ENCODE measurements around the gene AGAP5. TPM values are rescaled to one million over a fixed set of nuclear protein-coding genes. Genes with fewer than 3 reads are reported as not detected.

Gene AGAP5
- total and polyA plus RNA-seq, 9 of the 15 experiments (the other 6 are each of a cell fraction or from before 2014, with no cell fraction given) = 0.32 to 7.5 (median 5.3) TPM

DNA sequence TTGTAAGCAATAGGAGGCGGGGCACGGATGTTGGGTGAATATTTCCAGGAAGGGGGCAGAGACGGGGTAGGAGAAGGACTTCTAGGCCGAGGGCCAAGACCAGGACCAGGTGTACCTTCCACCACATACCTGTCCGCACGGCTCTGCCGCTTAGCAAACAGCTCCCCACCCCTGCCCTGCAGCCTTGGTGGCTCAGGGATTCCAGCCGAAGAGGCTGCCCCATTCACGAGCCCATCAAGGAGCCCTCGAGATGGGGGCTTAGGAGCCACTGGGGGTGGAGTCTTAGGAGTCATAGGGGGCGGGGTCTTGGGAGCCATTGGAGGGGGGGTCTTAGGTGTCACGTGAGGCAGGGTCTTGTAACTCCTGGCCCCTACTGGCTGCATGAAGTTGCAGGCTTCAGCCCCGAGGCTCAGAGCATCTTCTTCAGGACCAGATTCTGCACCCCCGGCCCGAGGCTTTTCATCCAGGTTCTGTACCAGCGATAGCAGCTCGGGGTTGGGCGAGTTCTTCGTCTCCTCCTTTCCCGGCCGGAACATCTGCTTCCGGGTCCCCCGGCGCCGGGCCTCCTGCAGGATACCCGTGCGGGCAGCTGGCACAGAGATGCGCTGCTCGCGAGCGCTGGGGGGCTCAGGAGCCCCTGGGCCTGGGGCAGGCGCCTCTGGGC is 50.6 kb downstream of the AGAP5 start:
- no peak overlapping the region for H3K4me3 ChIP-seq

More for the DNA sequence above, 50.6 kb downstream of the AGAP5 start:
- Histone ChIP-seq H3K9me1 (ENCODE audit: control insufficient read depth, insufficient read depth, low read length) (no peaks in the 10 kb centered on the region), H3K79me2 (ENCODE audit: control insufficient read depth, insufficient read depth, low read length) (no peaks in the 10 kb centered on the region), H3K27me3 (ENCODE audit: control insufficient read depth in 2 of 2, insufficient read depth in 2 of 2, low read length in 2 of 2) (no peaks in the 10 kb centered on the region), H2AFZ (ENCODE audit: low read depth, low read length) (no peak overlapping the region), H4K20me1 (replicated peaks; ENCODE audit: control insufficient read depth, insufficient read depth, low read length) (no peaks in the 10 kb centered on the region; the same call in 1 of the 2 replicates), H3K4me1 (replicated peaks in 1 of 2; ENCODE audit: control insufficient read depth in 2 of 2, insufficient read depth in 2 of 2, low read length in 2 of 2) (peaks cover 35 to 36% of the 10 kb centered on the region in 2 experiments), H3K4me2 (ENCODE audit: insufficient read depth, low read length) (no peak overlapping the region), H3K27ac (ENCODE audit: extremely low read depth, low read depth, low read length) (no peak overlapping the region), H3K9ac (ENCODE audit: insufficient read depth in 1 of 2, low read depth in 2 of 2, low read length in 2 of 2) (no peak overlapping the region; a peak in 1 of 4 replicates), H3K9me3 (replicated peaks; ENCODE audit: control insufficient read depth, insufficient read depth, low read depth, low read length) (no peaks in the 10 kb centered on the region), H3K36me3 (ENCODE audit: control insufficient read depth, insufficient read depth, low read length) (no peaks in the 10 kb centered on the region)
- no peak for ATAC-seq
- WGBS (ENCODE audit: insufficient coverage, low coverage, missing lambda C conversion rate) = 73% methylated on average over 31 of the region's 32 CpGs
- ChIA-PET POLR2A (no interaction called here), CTCF (ENCODE audit: low intra/inter-chr PET ratio) (no interaction called here)
- no peak for FAIRE-seq
- intact Hi-C loops (cut with micrococcal nuclease) = loop anchor here (10.0 kb wide), 1 partner anchor 243 kb away; no protein-coding TSS in a partner anchor
- in situ Hi-C loops (cut with MboI) = no loop called here
- DNase-seq (ENCODE audit: extremely low read depth in 1 of 4, low spot score in 3 of 4) = no peak
- TF ChIP-seq, protein P1, sequence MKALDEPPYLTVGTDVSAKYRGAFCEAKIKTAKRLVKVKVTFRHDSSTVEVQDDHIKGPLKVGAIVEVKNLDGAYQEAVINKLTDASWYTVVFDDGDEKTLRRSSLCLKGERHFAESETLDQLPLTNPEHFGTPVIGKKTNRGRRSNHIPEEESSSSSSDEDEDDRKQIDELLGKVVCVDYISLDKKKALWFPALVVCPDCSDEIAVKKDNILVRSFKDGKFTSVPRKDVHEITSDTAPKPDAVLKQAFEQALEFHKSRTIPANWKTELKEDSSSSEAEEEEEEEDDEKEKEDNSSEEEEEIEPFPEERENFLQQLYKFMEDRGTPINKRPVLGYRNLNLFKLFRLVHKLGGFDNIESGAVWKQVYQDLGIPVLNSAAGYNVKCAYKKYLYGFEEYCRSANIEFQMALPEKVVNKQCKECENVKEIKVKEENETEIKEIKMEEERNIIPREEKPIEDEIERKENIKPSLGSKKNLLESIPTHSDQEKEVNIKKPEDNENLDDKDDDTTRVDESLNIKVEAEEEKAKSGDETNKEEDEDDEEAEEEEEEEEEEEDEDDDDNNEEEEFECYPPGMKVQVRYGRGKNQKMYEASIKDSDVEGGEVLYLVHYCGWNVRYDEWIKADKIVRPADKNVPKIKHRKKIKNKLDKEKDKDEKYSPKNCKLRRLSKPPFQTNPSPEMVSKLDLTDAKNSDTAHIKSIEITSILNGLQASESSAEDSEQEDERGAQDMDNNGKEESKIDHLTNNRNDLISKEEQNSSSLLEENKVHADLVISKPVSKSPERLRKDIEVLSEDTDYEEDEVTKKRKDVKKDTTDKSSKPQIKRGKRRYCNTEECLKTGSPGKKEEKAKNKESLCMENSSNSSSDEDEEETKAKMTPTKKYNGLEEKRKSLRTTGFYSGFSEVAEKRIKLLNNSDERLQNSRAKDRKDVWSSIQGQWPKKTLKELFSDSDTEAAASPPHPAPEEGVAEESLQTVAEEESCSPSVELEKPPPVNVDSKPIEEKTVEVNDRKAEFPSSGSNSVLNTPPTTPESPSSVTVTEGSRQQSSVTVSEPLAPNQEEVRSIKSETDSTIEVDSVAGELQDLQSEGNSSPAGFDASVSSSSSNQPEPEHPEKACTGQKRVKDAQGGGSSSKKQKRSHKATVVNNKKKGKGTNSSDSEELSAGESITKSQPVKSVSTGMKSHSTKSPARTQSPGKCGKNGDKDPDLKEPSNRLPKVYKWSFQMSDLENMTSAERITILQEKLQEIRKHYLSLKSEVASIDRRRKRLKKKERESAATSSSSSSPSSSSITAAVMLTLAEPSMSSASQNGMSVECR (CRISPR knock-in tag; IDR thresholded peaks at IDR 0.05) = no peak
- TF ChIP-seq, protein P2, sequence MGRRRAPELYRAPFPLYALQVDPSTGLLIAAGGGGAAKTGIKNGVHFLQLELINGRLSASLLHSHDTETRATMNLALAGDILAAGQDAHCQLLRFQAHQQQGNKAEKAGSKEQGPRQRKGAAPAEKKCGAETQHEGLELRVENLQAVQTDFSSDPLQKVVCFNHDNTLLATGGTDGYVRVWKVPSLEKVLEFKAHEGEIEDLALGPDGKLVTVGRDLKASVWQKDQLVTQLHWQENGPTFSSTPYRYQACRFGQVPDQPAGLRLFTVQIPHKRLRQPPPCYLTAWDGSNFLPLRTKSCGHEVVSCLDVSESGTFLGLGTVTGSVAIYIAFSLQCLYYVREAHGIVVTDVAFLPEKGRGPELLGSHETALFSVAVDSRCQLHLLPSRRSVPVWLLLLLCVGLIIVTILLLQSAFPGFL (CRISPR knock-in tag; IDR thresholded peaks at IDR 0.05) = no peak
- TF ChIP-seq ZNF444 (CRISPR knock-in tag; IDR thresholded peaks at IDR 0.05) (no peak), ZNF445 (CRISPR knock-in tag; IDR thresholded peaks at IDR 0.05; ENCODE audit: low read depth) (no peak), NFE2L1 (tag; IDR thresholded peaks at IDR 0.05; ENCODE audit: borderline replicate concordance, low read depth) (no peak), XRCC4 (IDR thresholded peaks at IDR 0.05; ENCODE audit: extremely low read depth, insufficient read depth, insufficient read length) (no peak), BDP1 (IDR thresholded peaks at IDR 0.05; ENCODE audit: insufficient read depth, insufficient read length) (no peak)
- BruUV-seq (replicated peaks) = no TSS peak
